ENCODE results near the gene VWF.

Gene VWF

DNA sequence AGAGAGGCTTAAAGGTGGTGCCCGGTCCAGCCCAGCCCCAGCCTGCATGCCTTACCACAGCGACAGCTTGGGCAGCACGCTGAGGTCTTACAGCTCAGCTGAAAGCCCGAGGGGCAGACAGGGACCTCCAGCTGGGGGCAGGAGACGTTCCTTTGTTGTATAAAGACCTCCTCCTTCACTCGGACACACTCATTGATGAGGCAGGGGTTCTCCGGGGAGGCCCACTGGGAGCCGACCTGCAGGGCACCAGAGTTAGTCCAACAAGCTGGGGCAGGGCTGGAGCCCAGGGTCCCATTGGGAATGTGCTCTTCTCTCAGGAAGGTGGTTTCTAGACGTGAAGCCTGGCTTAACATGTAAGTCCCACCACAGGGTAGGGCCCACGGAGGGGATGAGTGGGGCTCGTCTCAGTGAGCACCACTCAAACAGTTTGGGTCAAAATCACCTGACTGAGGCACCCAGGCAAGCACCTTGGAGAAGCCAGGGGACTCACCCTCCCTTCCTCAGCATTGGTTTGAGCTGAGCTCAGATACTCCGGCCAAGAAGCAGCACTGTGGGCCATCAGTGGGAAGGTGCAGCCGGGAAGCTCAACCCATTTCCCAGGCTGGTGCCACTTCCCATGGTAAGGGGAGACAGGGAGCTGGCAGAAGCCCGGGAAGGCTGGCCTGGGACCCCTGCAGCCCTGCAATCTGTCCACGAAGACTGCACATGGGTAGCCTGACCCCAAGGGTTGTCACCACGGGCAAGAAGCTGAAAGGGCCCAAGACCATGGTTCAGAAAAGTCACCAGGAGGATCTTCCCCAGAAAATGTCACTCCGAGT, 155.1 kb downstream of the VWF start:
- H3K27me3 ChIP-seq (ENCODE audit: insufficient read depth, low read length): peaks cover 41% of the 10 kb centered on the region
- H3K4me1 ChIP-seq (ENCODE audit: control insufficient read depth, insufficient read depth, low read length, unreplicated experiment): no peaks in the 10 kb centered on the region
- H3K4me3 ChIP-seq (ENCODE audit: low read depth, low read length): no peak overlapping the region
- H3K79me2 ChIP-seq (ENCODE audit: control insufficient read depth, insufficient read depth, low read length, unreplicated experiment): no peaks in the 10 kb centered on the region
- H2AFZ ChIP-seq (ENCODE audit: low read length, unreplicated experiment): no peak overlapping the region
- H3K36me3 ChIP-seq (ENCODE audit: insufficient read depth, low read length): no peaks in the 10 kb centered on the region
- no peak overlapping the region for H3K27ac ChIP-seq (ENCODE audit: low read depth, low read length)

GRCh38 chr12:5967645-5968415, 156.6 kb downstream of the VWF start:
- Histone ChIP-seq H3K4me3 (ENCODE audit: low read depth, low read length) (no peak overlapping the region), H3K79me2 (ENCODE audit: control insufficient read depth, insufficient read depth, low read length, unreplicated experiment) (no peaks in the 10 kb centered on the region), H2AFZ (ENCODE audit: low read length, unreplicated experiment) (no peak overlapping the region), H3K36me3 (ENCODE audit: insufficient read depth, low read length) (no peaks in the 10 kb centered on the region), H3K27me3 (ENCODE audit: insufficient read depth, low read length) (peaks cover 29% of the 10 kb centered on the region), H3K4me1 (ENCODE audit: control insufficient read depth, insufficient read depth, low read length, unreplicated experiment) (no peaks in the 10 kb centered on the region), H3K27ac (ENCODE audit: low read depth, low read length) (no peak overlapping the region)

- Histone ChIP-seq H3K4me1 (ENCODE audit: control insufficient read depth, insufficient read depth, low read length, unreplicated experiment) (no peaks in the 10 kb centered on the region), H3K36me3 (ENCODE audit: insufficient read depth, low read length) (no peaks in the 10 kb centered on the region), H3K27ac (ENCODE audit: low read depth, low read length) (no peak overlapping the region), H3K27me3 (ENCODE audit: insufficient read depth, low read length) (peaks cover 17% of the 10 kb centered on the region), H3K79me2 (ENCODE audit: control insufficient read depth, insufficient read depth, low read length, unreplicated experiment) (no peaks in the 10 kb centered on the region), H3K4me3 (ENCODE audit: low read depth, low read length) (no peak overlapping the region), H2AFZ (ENCODE audit: low read length, unreplicated experiment) (no peak overlapping the region)
Observed at GRCh38 chr12:5966486-5967095, 157.9 kb downstream of the VWF start.

- Histone ChIP-seq H3K4me1 (ENCODE audit: control insufficient read depth, insufficient read depth, low read length, unreplicated experiment) (no peaks in the 10 kb centered on the region), H3K27ac (ENCODE audit: low read depth, low read length) (no peak overlapping the region), H3K4me3 (ENCODE audit: low read depth, low read length) (no peak overlapping the region), H3K79me2 (ENCODE audit: control insufficient read depth, insufficient read depth, low read length, unreplicated experiment) (no peaks in the 10 kb centered on the region), H2AFZ (ENCODE audit: low read length, unreplicated experiment) (no peak overlapping the region), H3K27me3 (ENCODE audit: insufficient read depth, low read length) (peaks cover 16% of the 10 kb centered on the region), H3K36me3 (ENCODE audit: insufficient read depth, low read length) (no peaks in the 10 kb centered on the region)
Observed at GRCh38 chr12:5965950-5966383, 158.5 kb downstream of the VWF start.

GRCh38 chr12:5964913-5965900, 159.3 kb downstream of the VWF start:
- Histone ChIP-seq H3K36me3 (ENCODE audit: insufficient read depth, low read length) (no peaks in the 10 kb centered on the region), H3K79me2 (ENCODE audit: control insufficient read depth, insufficient read depth, low read length, unreplicated experiment) (no peaks in the 10 kb centered on the region), H3K4me3 (ENCODE audit: low read depth, low read length) (no peak overlapping the region), H3K4me1 (ENCODE audit: control insufficient read depth, insufficient read depth, low read length, unreplicated experiment) (no peaks in the 10 kb centered on the region), H3K27ac (ENCODE audit: low read depth, low read length) (no peak overlapping the region), H2AFZ (ENCODE audit: low read length, unreplicated experiment) (no peak overlapping the region), H3K27me3 (ENCODE audit: insufficient read depth, low read length) (peaks cover 18% of the 10 kb centered on the region)

DNA sequence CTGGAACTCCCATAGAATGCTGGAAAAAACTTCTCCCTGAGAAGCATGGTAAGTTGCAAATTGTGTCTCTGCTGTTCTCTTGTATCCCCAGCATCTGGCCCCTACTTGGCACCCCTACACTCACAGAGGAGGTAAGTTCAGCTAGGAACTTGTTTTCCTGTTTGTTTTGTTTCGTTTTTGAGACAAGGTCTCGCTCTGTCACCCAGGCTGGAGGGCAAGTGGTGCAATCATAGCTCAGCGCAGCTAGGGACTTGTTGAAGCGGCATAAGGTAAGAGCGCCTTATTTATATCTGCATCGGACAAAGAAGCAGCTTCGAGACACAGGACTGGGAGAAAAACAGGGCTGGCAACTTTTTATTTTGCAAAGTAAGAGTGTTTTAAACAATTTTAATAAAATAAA, 161.0 kb downstream of the VWF start:
- Histone ChIP-seq H3K79me2 (ENCODE audit: control insufficient read depth, insufficient read depth, low read length, unreplicated experiment) (no peaks in the 10 kb centered on the region), H3K27me3 (ENCODE audit: insufficient read depth, low read length) (peaks cover 14% of the 10 kb centered on the region)

GRCh38 chr12:5960783-5961182, 163.7 kb downstream of the VWF start:
- no peak overlapping the region for H3K27ac ChIP-seq (ENCODE audit: low read depth, low read length)

More for the DNA sequence above, 161.0 kb downstream of the VWF start:
- Histone ChIP-seq H3K27ac (ENCODE audit: low read depth, low read length) (no peak overlapping the region), H3K4me3 (ENCODE audit: low read depth, low read length) (no peak overlapping the region), H3K36me3 (ENCODE audit: insufficient read depth, low read length) (no peaks in the 10 kb centered on the region), H2AFZ (ENCODE audit: low read length, unreplicated experiment) (no peak overlapping the region), H3K4me1 (ENCODE audit: control insufficient read depth, insufficient read depth, low read length, unreplicated experiment) (no peaks in the 10 kb centered on the region)

DNA sequence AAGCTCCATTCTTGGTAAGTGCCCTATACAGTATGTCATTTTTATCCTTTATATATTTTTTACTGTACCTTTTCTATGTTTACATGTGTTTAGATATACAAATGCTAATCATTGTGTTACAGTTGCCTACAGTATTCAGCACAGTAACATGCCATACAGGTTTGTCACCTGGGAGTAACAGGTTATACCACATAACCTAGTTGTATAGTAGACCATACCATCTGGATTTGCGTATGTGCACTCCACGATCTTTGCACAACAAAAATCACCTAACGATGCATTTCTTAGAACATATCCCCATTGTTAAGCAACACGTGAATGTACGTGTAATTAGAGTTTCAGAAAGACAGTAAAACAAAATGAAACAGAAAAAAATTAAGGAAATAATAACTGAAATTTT, 167.5 kb downstream of the VWF start:
- Histone ChIP-seq H2AFZ (ENCODE audit: low read length, unreplicated experiment) (no peak overlapping the region), H3K79me2 (ENCODE audit: control insufficient read depth, insufficient read depth, low read length, unreplicated experiment) (no peaks in the 10 kb centered on the region), H3K27me3 (ENCODE audit: insufficient read depth, low read length) (peaks cover 35% of the 10 kb centered on the region), H3K36me3 (ENCODE audit: insufficient read depth, low read length) (no peaks in the 10 kb centered on the region), H3K4me3 (ENCODE audit: low read depth, low read length) (no peak overlapping the region), H3K27ac (ENCODE audit: low read depth, low read length) (no peak overlapping the region), H3K4me1 (ENCODE audit: control insufficient read depth, insufficient read depth, low read length, unreplicated experiment) (no peaks in the 10 kb centered on the region)

More at GRCh38 chr12:5960783-5961182, 163.7 kb downstream of the VWF start:
- H2AFZ ChIP-seq (ENCODE audit: low read length, unreplicated experiment): no peak overlapping the region
- H3K4me1 ChIP-seq (ENCODE audit: control insufficient read depth, insufficient read depth, low read length, unreplicated experiment): no peaks in the 10 kb centered on the region
- H3K27me3 ChIP-seq (ENCODE audit: insufficient read depth, low read length): peaks cover 21% of the 10 kb centered on the region
- H3K36me3 ChIP-seq (ENCODE audit: insufficient read depth, low read length): no peaks in the 10 kb centered on the region
- H3K4me3 ChIP-seq (ENCODE audit: low read depth, low read length): no peak overlapping the region
- no peaks in the 10 kb centered on the region for H3K79me2 ChIP-seq (ENCODE audit: control insufficient read depth, insufficient read depth, low read length, unreplicated experiment)

DNA sequence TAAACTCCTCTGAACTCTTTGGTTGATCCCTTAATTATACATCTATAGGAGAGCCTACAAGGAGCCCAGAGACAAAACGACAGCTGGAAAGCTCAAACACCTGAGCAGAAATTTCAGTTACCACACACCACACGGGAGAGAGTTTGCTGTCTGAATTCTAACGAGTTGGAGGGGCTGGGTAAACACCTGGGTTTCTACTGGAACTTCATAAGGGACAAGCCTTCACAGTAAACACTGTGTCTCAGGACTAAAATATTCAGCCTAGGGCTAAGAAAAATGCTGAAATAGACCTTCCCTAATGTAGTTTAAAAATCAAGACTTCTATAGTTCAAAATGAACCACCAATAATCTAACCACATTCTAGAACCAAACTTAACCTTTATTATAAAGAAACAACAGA, 169.8 kb downstream of the VWF start:
- H3K27ac ChIP-seq (ENCODE audit: low read depth, low read length): no peak overlapping the region
- no peaks in the 10 kb centered on the region for H3K36me3 ChIP-seq (ENCODE audit: insufficient read depth, low read length)
- no peak overlapping the region for H3K4me3 ChIP-seq (ENCODE audit: low read depth, low read length)
- H3K27me3 ChIP-seq (ENCODE audit: insufficient read depth, low read length): peaks cover 50% of the 10 kb centered on the region
- H2AFZ ChIP-seq (ENCODE audit: low read length, unreplicated experiment): no peak overlapping the region
- H3K4me1 ChIP-seq (ENCODE audit: control insufficient read depth, insufficient read depth, low read length, unreplicated experiment): no peaks in the 10 kb centered on the region
- no peaks in the 10 kb centered on the region for H3K79me2 ChIP-seq (ENCODE audit: control insufficient read depth, insufficient read depth, low read length, unreplicated experiment)

Data from ACC112 (cell line).